Hepatic stellate cell (primary cell): ENCODE results near the gene GABRR3.

Experiments used
- DNase-seq: peaks from one replicate; pipeline ENCODE4 v3.0.0; 2011; ENCODE audit warnings: low spot score

The GABRR3 gene

DNA sequence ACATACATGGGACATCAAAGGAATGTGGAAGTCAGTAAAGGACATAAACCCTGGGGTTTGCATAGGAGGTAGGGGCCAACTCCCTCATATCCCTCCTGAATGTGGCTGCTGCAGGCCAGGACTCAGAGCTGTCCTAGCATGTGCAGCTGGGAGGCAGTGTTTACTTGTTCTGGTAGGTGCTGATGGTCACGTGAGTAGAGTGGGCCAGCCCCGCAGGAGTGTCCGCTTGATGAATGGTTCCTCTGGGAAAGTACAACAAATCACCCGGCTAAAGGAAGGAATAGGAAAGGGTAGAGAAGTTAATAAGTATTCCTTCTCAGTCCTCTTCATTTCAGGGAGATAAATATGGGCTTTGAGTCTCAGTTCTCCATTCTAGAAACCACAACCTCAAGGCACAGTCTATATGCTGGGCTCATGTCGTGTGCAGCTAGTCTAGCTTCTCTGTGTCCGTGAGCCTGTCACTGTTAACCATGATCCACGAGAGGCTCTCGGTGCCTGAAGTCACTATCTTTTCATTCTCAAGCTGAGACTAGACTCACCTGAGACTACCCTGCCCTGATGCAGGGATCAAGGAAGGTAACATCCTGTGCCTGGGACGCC is 80.8 kb downstream of the GABRR3 start:
- DNase-seq, result no peak

DNA sequence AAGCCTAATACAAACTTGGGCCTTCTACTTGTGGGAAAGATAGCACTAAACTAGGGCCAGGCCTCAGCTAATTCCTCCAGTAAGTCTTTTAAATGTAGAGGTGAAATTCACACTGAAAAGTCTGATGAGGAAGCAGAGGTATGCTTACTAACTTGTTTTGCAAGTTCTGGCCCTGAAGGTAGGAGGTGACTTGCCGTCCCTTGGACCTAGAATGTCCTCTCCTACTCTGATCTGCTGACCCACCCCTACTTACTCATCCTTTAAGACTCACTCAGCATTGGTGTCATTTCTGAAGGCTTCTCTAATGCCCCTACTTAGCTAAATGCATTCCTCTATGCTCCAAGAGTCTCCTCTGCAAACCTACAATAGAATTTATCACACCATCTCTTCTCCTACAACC is 82.2 kb downstream of the GABRR3 start:
- no peak for DNase-seq

- no peak for DNase-seq
Observed at GRCh38 chr3:97952280-97952679, 82.8 kb downstream of the GABRR3 start.

DNA sequence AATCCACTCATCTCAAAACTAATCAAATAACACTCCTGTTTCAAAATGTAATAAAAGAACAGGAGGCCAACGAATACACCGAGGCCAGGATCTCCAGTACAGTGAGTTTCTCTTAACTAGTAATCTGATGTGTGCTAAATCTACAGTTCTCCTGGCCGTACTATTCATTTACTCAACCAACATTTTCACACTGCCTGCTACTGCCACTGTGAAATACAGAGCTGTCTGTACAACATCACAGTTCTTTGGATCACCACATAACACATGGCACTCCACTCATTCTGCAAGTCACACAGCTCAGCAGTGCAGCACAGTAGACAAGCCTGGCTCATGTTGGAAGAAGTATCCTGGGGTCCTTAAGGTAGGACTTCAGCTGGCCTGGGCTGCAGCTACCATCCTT is 84.8 kb downstream of the GABRR3 start:
- no peak for DNase-seq

DNA sequence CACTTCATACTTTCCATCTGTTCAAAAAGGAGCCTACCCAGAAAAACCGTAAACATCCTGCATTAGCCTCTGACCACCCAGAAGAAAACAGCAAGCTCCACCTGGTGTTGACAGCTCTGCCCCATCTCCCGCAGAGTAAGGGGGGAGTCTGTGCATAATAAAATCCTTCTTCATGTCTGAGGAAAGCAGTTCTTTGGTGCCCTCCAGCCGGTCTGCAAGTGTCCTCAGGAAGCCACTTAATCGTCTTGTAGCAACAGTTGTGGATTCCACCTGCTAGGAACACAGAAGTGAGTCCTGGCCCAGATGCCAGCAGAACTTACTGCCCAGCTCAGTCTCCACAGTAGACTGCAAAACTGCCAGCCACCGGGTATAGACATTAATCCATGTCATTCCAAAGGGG is 85.4 kb downstream of the GABRR3 start:
- no peak for DNase-seq

DNA sequence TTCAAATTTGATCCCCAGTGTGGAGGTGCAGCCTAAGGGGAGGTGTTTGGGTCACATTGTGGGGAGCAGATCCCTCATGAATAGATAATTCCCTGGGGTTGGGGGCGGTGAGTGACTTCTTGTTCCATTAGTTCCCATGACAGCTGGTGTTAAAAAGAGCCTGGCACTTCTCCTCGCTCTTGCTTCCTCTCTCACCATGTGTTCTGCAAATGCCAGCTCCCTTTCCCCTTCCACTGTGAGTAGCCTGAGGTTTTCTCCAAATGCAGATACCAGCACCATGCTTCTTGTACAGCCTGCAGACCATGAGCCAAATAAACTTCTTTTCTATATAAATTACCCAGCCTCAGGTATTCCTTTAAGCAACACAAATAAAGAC is 86.0 kb downstream of the GABRR3 start:
- DNase-seq, result no peak

DNA sequence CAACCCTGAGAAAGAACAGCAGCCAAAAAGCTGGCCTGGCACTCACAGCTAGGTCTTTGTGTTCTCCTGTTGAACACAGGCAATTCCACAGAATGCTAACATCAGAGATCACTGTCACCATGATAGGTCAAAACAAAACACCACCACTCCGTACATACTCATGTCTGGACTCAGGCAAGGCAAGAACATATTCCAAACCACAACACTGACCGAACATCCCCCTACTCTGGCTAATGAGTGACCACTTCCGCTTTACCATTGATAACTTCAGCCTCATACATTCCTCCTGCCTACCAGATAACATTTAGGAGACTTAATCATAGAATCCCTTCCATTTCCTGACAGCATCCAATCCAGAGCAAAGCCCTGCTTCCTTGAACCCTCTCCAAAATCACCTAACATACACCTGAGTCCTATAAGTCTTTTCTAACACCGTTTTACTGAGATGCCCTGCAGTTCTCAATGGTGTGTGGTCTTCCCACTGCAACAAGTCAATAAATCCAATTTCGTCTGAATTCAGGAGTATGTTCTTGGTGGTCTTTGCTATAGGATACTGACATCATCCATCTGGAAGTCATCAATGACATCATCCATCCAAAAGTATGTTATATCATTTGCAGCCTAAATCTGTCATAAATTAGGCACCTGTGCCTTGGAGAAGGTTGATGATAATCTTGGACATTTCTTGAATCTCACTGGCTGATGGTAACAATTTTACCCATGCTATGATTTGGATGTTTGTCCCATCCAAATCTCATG is 86.6 kb downstream of the GABRR3 start:
- no peak for DNase-seq

GRCh38 chr3:97942801-97943546 is 92.1 kb downstream of the GABRR3 start:
- no peak for DNase-seq

DNA sequence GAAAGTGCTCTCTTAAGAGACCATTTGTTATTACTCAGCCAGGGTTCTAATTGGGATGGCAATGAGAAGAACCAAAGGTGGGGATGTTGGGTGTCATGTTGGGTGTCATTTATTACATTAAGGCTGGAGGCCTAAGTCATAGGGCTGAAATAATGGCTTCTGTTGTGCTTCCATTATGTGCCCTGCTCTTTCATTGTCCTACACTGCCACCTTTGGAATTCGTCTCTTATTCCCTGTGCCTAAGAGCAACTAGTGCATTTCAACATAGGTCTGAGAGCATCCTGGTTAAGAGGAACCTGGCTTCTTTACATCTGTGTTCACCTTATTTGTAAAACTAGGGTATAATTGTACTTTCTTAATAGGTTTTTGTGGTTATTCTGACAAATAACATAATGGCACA is 95.1 kb downstream of the GABRR3 start:
- DNase-seq, result no peak

DNA sequence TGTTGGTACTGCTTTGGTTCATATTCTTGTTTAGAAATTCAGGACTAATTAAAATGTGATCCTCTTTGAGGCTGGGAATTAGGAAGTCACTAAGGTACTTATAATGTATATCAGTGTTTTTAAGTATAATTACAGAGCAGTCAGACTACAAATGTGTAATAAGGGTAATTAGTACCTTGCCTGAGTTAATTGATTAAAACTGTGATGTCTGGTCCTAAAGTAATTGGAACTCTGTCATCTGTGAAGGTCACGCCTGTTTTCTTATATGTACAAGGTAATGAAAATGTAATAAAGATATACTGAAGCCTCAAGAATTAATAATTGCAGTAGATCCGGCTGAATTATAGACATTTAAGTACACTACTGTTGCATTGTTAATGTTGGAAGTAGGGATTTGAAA is 95.7 kb downstream of the GABRR3 start:
- DNase-seq, result no peak

GRCh38 chr3:97938444-97938843 is 96.7 kb downstream of the GABRR3 start:
- no peak for DNase-seq

GRCh38 chr3:97937205-97937604 is 97.9 kb downstream of the GABRR3 start:
- DNase-seq, result no peak

DNA sequence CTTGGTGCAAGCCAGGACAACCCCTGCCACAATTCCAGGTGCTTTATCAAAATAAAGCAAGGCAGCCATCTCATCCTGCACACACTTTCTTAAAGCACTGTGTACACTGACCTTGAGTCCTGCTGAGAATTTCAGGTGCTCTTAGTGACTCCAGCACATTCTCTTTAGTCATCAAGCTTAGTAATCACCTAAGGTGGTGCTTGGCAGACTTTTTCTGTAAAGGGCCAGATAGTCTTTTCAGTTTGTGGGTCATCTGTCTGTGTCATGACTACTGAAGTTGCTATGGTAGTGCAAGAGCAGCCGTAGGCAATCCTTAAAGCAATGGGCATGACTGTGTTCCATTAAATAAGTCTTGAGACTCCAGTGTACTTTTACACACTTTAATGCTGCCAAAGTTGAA is 99.3 kb downstream of the GABRR3 start:
- no peak for DNase-seq
